Measurements from ENCODE around the gene PDXK.
A peak's percentile ranks its signal among the peaks of the same experiment; 100 is the strongest.

PDXK gene

DNA sequence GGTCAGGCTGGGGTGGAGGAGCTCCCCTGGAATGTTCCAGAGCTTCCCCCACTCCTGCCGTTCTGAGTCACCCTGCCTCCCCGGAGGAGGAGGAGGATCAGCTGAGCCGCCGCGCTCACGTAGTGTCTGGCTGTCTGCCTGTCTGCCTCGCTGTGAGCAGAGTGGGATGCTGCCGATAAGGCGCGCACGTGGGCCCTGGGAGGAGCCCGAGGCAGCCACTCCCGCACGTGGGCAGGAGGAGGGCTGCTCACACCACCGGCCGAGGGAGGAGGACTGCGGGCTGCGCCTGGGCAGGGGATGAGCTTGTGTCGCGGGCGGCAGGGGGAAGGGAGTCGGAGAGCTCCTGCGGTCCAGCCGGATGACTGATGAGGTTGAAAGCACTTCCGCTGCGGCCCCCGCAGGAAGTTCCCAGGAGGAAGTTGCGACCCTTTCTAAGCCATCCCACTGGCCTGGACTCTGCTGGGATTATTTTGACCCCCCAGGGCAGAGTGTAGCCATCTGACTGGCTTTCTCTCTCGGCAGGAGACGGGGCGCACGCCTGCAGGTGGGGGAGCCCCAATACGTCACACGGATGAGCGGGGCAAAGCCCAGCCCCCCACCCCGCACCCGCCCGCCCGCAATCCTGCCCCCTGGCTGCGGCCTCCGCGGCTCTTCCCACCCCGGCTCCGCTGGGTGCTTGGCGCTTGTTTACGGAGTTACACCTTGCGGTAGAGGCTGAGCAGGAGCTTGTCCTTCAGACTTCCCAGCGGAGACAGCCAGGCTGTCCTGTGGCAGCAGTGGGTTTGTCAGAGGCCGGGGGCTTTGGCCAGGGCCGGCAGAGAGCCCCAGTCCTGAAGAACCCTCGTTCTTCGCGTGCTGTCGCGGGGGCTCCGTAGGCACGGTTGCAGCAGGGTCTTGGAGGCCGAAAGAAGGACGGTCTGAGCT is 9.8 kb downstream of the PDXK start:
- FAIRE-seq (peak; percentile 96), DNase-seq (ENCODE audit: insufficient read length) (peak; percentile 84)
- peak; percentile 71 for TF ChIP-seq POLR2AphosphoS5 (IDR thresholded peaks at IDR 0.05; ENCODE audit: low read depth, low read length)
- TF ChIP-seq POLR2A (IDR thresholded peaks at IDR 0.05; ENCODE audit: low read depth, low read length): peak; percentile 63; the same call in 1 of the 2 replicates
- peak; percentile 63; the same call in 1 of the 2 replicates for TF ChIP-seq TAF1 (IDR thresholded peaks at IDR 0.05; ENCODE audit: borderline replicate concordance, low read depth, low read length)

DNA sequence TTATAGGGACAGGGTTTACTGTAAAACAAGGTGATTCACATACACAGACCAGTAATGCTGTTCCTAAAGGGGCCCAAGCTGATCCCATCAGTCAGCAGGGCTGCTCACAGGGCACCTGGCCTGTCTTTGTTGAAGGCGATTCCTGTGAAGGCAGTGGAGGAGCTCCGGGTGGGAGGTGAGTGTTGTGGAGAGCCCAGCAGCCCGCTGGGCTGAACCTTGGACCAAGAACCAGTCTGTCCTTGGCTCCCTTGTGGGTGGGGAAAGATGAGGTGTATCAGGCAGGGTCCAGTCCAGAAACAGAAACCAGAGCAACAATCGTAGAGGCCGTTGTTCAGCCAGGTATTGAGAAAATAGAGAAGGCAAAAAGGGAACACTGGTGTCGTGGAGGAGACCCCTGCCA is 12.5 kb downstream of the PDXK start:
- no peak for FAIRE-seq
- no peak for DNase-seq (ENCODE audit: insufficient read length)
- TF ChIP-seq POLR2AphosphoS5 (IDR thresholded peaks at IDR 0.05; ENCODE audit: low read depth, low read length): no peak
- no peak for TF ChIP-seq TAF1 (IDR thresholded peaks at IDR 0.05; ENCODE audit: borderline replicate concordance, low read depth, low read length)
- no peak for TF ChIP-seq POLR2A (IDR thresholded peaks at IDR 0.05; ENCODE audit: low read depth, low read length)

DNA sequence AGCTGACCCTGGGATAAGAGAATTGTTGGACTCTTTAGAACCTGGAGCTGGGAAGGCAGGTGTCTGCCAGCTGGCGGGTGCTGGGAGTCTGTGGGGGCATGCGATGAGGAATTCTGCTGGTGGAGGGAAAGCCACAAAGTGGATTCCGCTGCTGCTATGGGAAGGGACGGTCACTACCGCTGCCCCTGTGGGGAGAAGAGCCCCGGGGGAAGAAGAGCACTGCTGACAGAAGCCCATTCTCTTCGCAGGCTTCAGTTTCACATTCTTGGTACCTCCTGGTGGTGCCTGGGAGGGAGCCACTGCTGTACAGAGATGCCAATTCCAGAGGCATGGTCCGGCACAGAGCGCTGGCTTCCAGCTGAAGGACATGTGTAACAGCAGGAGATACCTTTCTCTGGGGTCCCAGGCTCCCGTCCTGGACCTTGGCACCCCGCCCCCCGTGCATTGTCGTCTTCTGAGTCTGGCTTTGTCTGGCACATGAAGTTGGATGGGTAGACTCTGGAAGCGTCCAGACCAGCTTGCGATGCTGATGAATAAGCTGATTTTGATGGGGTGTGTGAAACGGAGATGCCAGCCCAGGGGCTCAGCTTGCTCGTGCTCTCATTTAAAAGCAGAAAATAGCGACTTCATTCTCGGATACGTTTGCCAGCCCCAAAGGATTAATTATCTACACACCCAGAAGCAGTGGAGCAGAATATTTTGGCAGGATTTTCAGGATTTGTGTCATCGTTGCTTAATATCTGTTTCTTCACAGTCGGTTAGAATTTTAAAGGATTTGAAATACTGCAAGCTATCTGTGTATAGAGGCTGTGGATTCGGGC is 13.2 kb downstream of the PDXK start:
- FAIRE-seq (no peak), DNase-seq (ENCODE audit: insufficient read length) (no peak)

GRCh38 chr21:43733060-43733459 is 14.1 kb downstream of the PDXK start:
- DNase-seq (ENCODE audit: insufficient read length): no peak
- no peak for FAIRE-seq
- TF ChIP-seq TAF1 (IDR thresholded peaks at IDR 0.05; ENCODE audit: borderline replicate concordance, low read depth, low read length) (no peak), POLR2A (IDR thresholded peaks at IDR 0.05; ENCODE audit: low read depth, low read length) (no peak), POLR2AphosphoS5 (IDR thresholded peaks at IDR 0.05; ENCODE audit: low read depth, low read length) (no peak)

More for the DNA sequence above, 13.2 kb downstream of the PDXK start:
- TF ChIP-seq POLR2AphosphoS5 (IDR thresholded peaks at IDR 0.05; ENCODE audit: low read depth, low read length): no peak
- no peak for TF ChIP-seq POLR2A (IDR thresholded peaks at IDR 0.05; ENCODE audit: low read depth, low read length)
- no peak for TF ChIP-seq TAF1 (IDR thresholded peaks at IDR 0.05; ENCODE audit: borderline replicate concordance, low read depth, low read length)

- no peak for TF ChIP-seq POLR2AphosphoS5 (IDR thresholded peaks at IDR 0.05; ENCODE audit: low read depth, low read length)
- no peak for TF ChIP-seq POLR2A (IDR thresholded peaks at IDR 0.05; ENCODE audit: low read depth, low read length)
- no peak for TF ChIP-seq TAF1 (IDR thresholded peaks at IDR 0.05; ENCODE audit: borderline replicate concordance, low read depth, low read length)
- FAIRE-seq (no peak), DNase-seq (ENCODE audit: insufficient read length) (no peak)
Observed at GRCh38 chr21:43733529-43734071, 14.7 kb downstream of the PDXK start.

- no peak for DNase-seq (ENCODE audit: insufficient read length)
- no peak for FAIRE-seq
Observed at GRCh38 chr21:43734131-43734927, 15.4 kb downstream of the PDXK start.

DNA sequence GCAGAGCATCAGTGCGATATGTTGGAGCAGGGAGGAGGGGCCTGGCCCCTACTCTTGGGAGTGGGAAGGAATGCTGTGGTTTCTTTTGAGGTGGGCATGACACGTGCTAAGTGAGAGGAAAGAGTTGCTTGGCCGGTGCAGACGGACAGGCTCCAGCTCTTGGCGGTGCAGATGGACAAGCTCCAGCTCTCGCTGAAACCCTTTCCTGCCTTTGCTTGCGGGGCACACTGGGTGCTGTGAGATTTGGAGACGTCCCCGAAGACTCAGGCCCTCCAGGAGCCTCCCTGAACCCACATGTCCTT is 15.9 kb downstream of the PDXK start:
- no peak for DNase-seq (ENCODE audit: insufficient read length)
- FAIRE-seq: no peak
- TF ChIP-seq POLR2A (IDR thresholded peaks at IDR 0.05; ENCODE audit: low read depth, low read length): no peak
- TF ChIP-seq POLR2AphosphoS5 (IDR thresholded peaks at IDR 0.05; ENCODE audit: low read depth, low read length): no peak
- TF ChIP-seq TAF1 (IDR thresholded peaks at IDR 0.05; ENCODE audit: borderline replicate concordance, low read depth, low read length): no peak

More at GRCh38 chr21:43734131-43734927, 15.4 kb downstream of the PDXK start:
- TF ChIP-seq TAF1 (IDR thresholded peaks at IDR 0.05; ENCODE audit: borderline replicate concordance, low read depth, low read length) (no peak), POLR2A (IDR thresholded peaks at IDR 0.05; ENCODE audit: low read depth, low read length) (no peak), POLR2AphosphoS5 (IDR thresholded peaks at IDR 0.05; ENCODE audit: low read depth, low read length) (no peak)

- no peak for TF ChIP-seq POLR2A (IDR thresholded peaks at IDR 0.05; ENCODE audit: low read depth, low read length)
- TF ChIP-seq TAF1 (IDR thresholded peaks at IDR 0.05; ENCODE audit: borderline replicate concordance, low read depth, low read length): no peak
- no peak for TF ChIP-seq POLR2AphosphoS5 (IDR thresholded peaks at IDR 0.05; ENCODE audit: low read depth, low read length)
- FAIRE-seq: no peak
- no peak for DNase-seq (ENCODE audit: insufficient read length)
Observed at GRCh38 chr21:43735236-43736091, 16.5 kb downstream of the PDXK start.

GRCh38 chr21:43736224-43736883 is 17.4 kb downstream of the PDXK start:
- TF ChIP-seq TAF1 (IDR thresholded peaks at IDR 0.05; ENCODE audit: borderline replicate concordance, low read depth, low read length): no peak
- no peak for TF ChIP-seq POLR2AphosphoS5 (IDR thresholded peaks at IDR 0.05; ENCODE audit: low read depth, low read length)
- no peak for TF ChIP-seq POLR2A (IDR thresholded peaks at IDR 0.05; ENCODE audit: low read depth, low read length)
- no peak for DNase-seq (ENCODE audit: insufficient read length)
- no peak for FAIRE-seq

Measured in GM12892 (cell line).